ENCODE measurements around the gene PROSER3. TPM values are rescaled to one million over a fixed set of nuclear protein-coding genes. Genes with fewer than 3 reads are reported as not detected.

PROSER3 gene
- total and polyA plus RNA-seq, 2 donors (not counting 1 experiment from before 2014, with no cell fraction given), result 26.0 to 61.0 TPM

DNA sequence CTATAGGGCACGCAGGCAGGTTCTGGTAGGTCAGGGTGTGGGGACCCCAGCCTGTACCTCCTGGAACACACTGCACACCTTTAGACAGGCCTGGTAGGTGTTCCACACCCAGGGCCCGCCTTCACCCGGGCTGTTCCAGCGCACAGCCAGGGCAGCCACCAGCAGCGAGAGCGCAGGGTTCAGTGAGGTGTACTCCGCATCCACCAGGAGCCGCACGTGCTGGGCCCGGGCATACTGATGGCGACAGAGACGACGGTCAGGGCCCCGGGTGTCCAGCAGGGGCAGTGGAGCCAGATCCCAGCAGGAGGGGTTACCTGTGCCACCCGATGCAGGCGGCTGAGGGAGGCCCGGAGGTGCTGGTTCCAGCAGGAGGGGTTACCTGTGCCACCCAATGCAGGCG lies 48.6 kb downstream of the PROSER3 start:
- Histone ChIP-seq H3K4me1 (ENCODE audit: control insufficient read depth in 2 of 2, insufficient read depth in 2 of 2, low read length in 2 of 2) (peaks cover 11% of the 10 kb centered on the region in 2 donors), H3K9ac (ENCODE audit: low read length) (no peak overlapping the region), H3K79me2 (ENCODE audit: control insufficient read depth, insufficient read depth, low read length) (no peaks in the 10 kb centered on the region), H4K20me1 (ENCODE audit: control insufficient read depth, insufficient read depth, low read length, poor library complexity, severe bottlenecking) (no peaks in the 10 kb centered on the region), H3K27me3 (replicated peaks in 1 of 4; ENCODE audit: control extremely low read depth in 1 of 4, control insufficient read depth in 3 of 4, insufficient read depth in 4 of 4, low read length in 3 of 4) (no peaks in the 10 kb centered on the region), H3K4me3 (ENCODE audit: control extremely low read depth in 1 of 5, extremely low read depth in 1 of 5, insufficient read depth in 1 of 5, low read depth in 2 of 5, low read length in 4 of 5) (no peak overlapping the region), H3K4me2 (replicated peaks; ENCODE audit: low read depth, low read length, poor library complexity, severe bottlenecking) (no peak overlapping the region), H3K36me3 (replicated peaks in 1 of 2; ENCODE audit: control extremely low read depth in 1 of 2, control insufficient read depth in 1 of 2, extremely low read depth in 1 of 2, insufficient read depth in 2 of 2, low read length in 1 of 2) (no peaks in the 10 kb centered on the region), H2AFZ (ENCODE audit: insufficient read depth, low read depth, low read length, poor library complexity, severe bottlenecking) (no peak overlapping the region), H3K9me3 (ENCODE audit: control extremely low read depth in 1 of 3, control insufficient read depth in 2 of 3, insufficient read depth in 1 of 3, low read length in 2 of 3) (peaks cover 0 to 24% (median 0%) of the 10 kb centered on the region in 3 donors), H3K27ac (ENCODE audit: low read length in 2 of 2) (no peak overlapping the region)
- no peak for ATAC-seq (ENCODE audit: low read depth)
- 94% methylated on average over 18 of the region's 18 CpGs for WGBS (ENCODE audit: insufficient coverage)
- TF ChIP-seq EZH2 (IDR thresholded peaks at IDR 0.05; ENCODE audit: borderline replicate concordance, insufficient read depth, low read depth, low read length, poor library complexity, severe bottlenecking), result no peak
- TF ChIP-seq, protein P1, sequence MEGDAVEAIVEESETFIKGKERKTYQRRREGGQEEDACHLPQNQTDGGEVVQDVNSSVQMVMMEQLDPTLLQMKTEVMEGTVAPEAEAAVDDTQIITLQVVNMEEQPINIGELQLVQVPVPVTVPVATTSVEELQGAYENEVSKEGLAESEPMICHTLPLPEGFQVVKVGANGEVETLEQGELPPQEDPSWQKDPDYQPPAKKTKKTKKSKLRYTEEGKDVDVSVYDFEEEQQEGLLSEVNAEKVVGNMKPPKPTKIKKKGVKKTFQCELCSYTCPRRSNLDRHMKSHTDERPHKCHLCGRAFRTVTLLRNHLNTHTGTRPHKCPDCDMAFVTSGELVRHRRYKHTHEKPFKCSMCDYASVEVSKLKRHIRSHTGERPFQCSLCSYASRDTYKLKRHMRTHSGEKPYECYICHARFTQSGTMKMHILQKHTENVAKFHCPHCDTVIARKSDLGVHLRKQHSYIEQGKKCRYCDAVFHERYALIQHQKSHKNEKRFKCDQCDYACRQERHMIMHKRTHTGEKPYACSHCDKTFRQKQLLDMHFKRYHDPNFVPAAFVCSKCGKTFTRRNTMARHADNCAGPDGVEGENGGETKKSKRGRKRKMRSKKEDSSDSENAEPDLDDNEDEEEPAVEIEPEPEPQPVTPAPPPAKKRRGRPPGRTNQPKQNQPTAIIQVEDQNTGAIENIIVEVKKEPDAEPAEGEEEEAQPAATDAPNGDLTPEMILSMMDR (IDR thresholded peaks at IDR 0.05), result no peak
- POLR2A ChIA-PET, result no interaction called here
- H3K4me3 Mint-ChIP-seq, result no peak overlapping the region
- H3K9me3 Mint-ChIP-seq (ENCODE audit: insufficient read depth), result no peaks in the 10 kb centered on the region
- DNase-seq, result no peak
- peaks cover 8% of the 10 kb centered on the region for H3K27me3 Mint-ChIP-seq
- no peak overlapping the region for H3K27ac Mint-ChIP-seq
- intact Hi-C loops (cut with micrococcal nuclease), result no loop called here
- H3K4me1 Mint-ChIP-seq, result peaks cover 11% of the 10 kb centered on the region
- CTCF ChIA-PET, result no interaction called here

DNA sequence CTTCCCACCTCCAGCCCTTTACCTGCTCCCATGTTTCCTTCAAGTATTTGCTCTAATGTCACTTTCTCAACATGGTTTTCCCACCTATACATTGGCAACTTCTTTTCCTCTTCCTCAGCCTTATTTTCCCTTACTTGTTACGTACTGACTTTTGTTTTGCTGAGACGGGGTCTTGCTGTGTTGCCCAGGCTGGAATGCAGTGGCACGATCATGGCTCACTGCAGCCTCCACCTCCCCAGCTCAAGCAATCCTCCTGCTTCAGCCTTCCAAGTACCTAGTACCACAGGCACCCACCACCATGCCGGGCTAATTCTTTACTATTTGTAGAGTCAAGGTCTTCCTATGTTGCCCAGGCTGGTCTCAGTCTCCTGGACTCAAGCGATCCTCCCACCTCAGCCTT lies 49.7 kb downstream of the PROSER3 start:
- H3K9me3 Mint-ChIP-seq (ENCODE audit: insufficient read depth), result no peaks in the 10 kb centered on the region

More for the DNA sequence above, 49.7 kb downstream of the PROSER3 start:
- ATAC-seq (ENCODE audit: low read depth) (no peak), DNase-seq (no peak)
- peaks cover 11% of the 10 kb centered on the region in 2 donors for H3K4me1 ChIP-seq (ENCODE audit: control insufficient read depth in 2 of 2, insufficient read depth in 2 of 2, low read length in 2 of 2)
- no peaks in the 10 kb centered on the region for H4K20me1 ChIP-seq (ENCODE audit: control insufficient read depth, insufficient read depth, low read length, poor library complexity, severe bottlenecking)
- H3K4me1 Mint-ChIP-seq, result peaks cover 11% of the 10 kb centered on the region
- H3K27me3 Mint-ChIP-seq, result peaks cover 6% of the 10 kb centered on the region
- H3K4me3 ChIP-seq (ENCODE audit: control extremely low read depth in 1 of 5, extremely low read depth in 1 of 5, insufficient read depth in 1 of 5, low read depth in 2 of 5, low read length in 4 of 5), result no peak overlapping the region
- H3K4me3 Mint-ChIP-seq, result no peak overlapping the region
- no peak overlapping the region for H3K9ac ChIP-seq (ENCODE audit: low read length)
- H3K27ac Mint-ChIP-seq, result no peak overlapping the region
- intact Hi-C loops (cut with micrococcal nuclease), result no loop called here
- H3K36me3 ChIP-seq (replicated peaks in 1 of 2; ENCODE audit: control extremely low read depth in 1 of 2, control insufficient read depth in 1 of 2, extremely low read depth in 1 of 2, insufficient read depth in 2 of 2, low read length in 1 of 2), result no peaks in the 10 kb centered on the region
- no peak overlapping the region for H3K4me2 ChIP-seq (replicated peaks; ENCODE audit: low read depth, low read length, poor library complexity, severe bottlenecking)
- peaks cover 0 to 16% (median 0%) of the 10 kb centered on the region in 3 donors for H3K9me3 ChIP-seq (ENCODE audit: control extremely low read depth in 1 of 3, control insufficient read depth in 2 of 3, insufficient read depth in 1 of 3, low read length in 2 of 3)
- ChIA-PET CTCF (no interaction called here), POLR2A (no interaction called here)
- H2AFZ ChIP-seq (ENCODE audit: insufficient read depth, low read depth, low read length, poor library complexity, severe bottlenecking), result no peak overlapping the region
- no peaks in the 10 kb centered on the region for H3K27me3 ChIP-seq (replicated peaks in 1 of 4; ENCODE audit: control extremely low read depth in 1 of 4, control insufficient read depth in 3 of 4, insufficient read depth in 4 of 4, low read length in 3 of 4)
- 94% methylated on average over 5 of the region's 5 CpGs for WGBS (ENCODE audit: insufficient coverage)
- no peaks in the 10 kb centered on the region for H3K79me2 ChIP-seq (ENCODE audit: control insufficient read depth, insufficient read depth, low read length)
- TF ChIP-seq, protein P1 (IDR thresholded peaks at IDR 0.05), result no peak
- no peak overlapping the region for H3K27ac ChIP-seq (ENCODE audit: low read length in 2 of 2)

Data from B cell (primary cell).